HG02571 (cell line): ENCODE data around the gene ARPC1B.
A peak's percentile ranks its signal among the peaks of the same experiment; 100 is the strongest.
"Not testable (repeated sequence)": the region's sequence is repeated elsewhere in the genome, so short reads cannot be mapped to it uniquely, and the experiment has no call there.

Experiments used
- ATAC-seq: cut with Tn5 transposase; IDR thresholded peaks from one replicate; pipeline ENCODE4 v1.9.1; 2021; ENCODE audit warnings: mild to moderate bottlenecking, moderate library complexity; ENCODE audit not compliant: unreplicated experiment

The ARPC1B gene

GRCh38 chr7:99387239-99387635, 12.7 kb downstream of the ARPC1B start:
- ATAC-seq, result not testable (repeated sequence)

- no peak for ATAC-seq
These were observed 13.4 kb downstream of the ARPC1B start for GRCh38 chr7:99387912-99388311.

- no peak for ATAC-seq
These were observed 15.2 kb downstream of the ARPC1B start for GRCh38 chr7:99389772-99390171.

- ATAC-seq, result no peak
These were observed 16.5 kb downstream of the ARPC1B start for GRCh38 chr7:99390941-99391602.

- no peak for ATAC-seq
These were observed 17.5 kb downstream of the ARPC1B start for GRCh38 chr7:99392046-99392445.

GRCh38 chr7:99392659-99393354, 18.3 kb downstream of the ARPC1B start:
- ATAC-seq, result peak; percentile 47

GRCh38 chr7:99393355-99394187, 19.0 kb downstream of the ARPC1B start:
- no peak for ATAC-seq

- ATAC-seq, result no peak
These were observed 19.6 kb downstream of the ARPC1B start for GRCh38 chr7:99394188-99394502.

- no peak for ATAC-seq
These were observed 21.2 kb downstream of the ARPC1B start for GRCh38 chr7:99395616-99396327.

- ATAC-seq, result no peak
These were observed 22.1 kb downstream of the ARPC1B start for GRCh38 chr7:99396418-99397296.

- ATAC-seq, result no peak
These were observed 22.9 kb downstream of the ARPC1B start for GRCh38 chr7:99397297-99397983.

GRCh38 chr7:99398891-99399445, 24.4 kb downstream of the ARPC1B start:
- no peak for ATAC-seq

- no peak for ATAC-seq
These were observed 25.1 kb downstream of the ARPC1B start for GRCh38 chr7:99399597-99399996.

GRCh38 chr7:99402854-99403253, 28.3 kb downstream of the ARPC1B start:
- ATAC-seq, result no peak

GRCh38 chr7:99403764-99404163, 29.2 kb downstream of the ARPC1B start:
- ATAC-seq, result no peak

GRCh38 chr7:99404235-99404976, 29.9 kb downstream of the ARPC1B start:
- no peak for ATAC-seq

- ATAC-seq, result no peak
These were observed 30.4 kb downstream of the ARPC1B start for GRCh38 chr7:99404977-99405320.

- ATAC-seq, result no peak
These were observed 32.0 kb downstream of the ARPC1B start for GRCh38 chr7:99406557-99406956.

- no peak for ATAC-seq
These were observed 33.4 kb downstream of the ARPC1B start for GRCh38 chr7:99407872-99408378.
